ENCODE measurements around the gene SAMD8. TPM values are rescaled to one million over a fixed set of nuclear protein-coding genes. Genes with fewer than 3 reads are reported as not detected.

SAMD8 gene
- total and polyA plus RNA-seq, 2 of the 8 experiments (the other 6 are each of a cell fraction or from before 2014, with no cell fraction given): 11.7 to 20.9 TPM

GRCh38 chr10:75091146-75091545 lies 20.3 kb upstream of the SAMD8 start:
- Histone ChIP-seq H2AK5ac (ENCODE audit: low read depth, low read length) (no peak overlapping the region), H3K9me3 (ENCODE audit: insufficient read depth in 2 of 2, low read depth in 1 of 2, low read length in 1 of 2) (no peaks in the 10 kb centered on the region), H3K36me3 (ENCODE audit: control insufficient read depth in 2 of 4, insufficient read depth in 4 of 4, low read length in 3 of 4) (no peaks in the 10 kb centered on the region), H2AFZ (ENCODE audit: low read length) (no peak overlapping the region), H3K79me2 (ENCODE audit: control insufficient read depth in 1 of 2, insufficient read depth in 2 of 2, low read length in 2 of 2) (no peaks in the 10 kb centered on the region), H3K56ac (replicated peaks; ENCODE audit: insufficient read length, low read depth, low read length) (no peak overlapping the region), H3K14ac (ENCODE audit: insufficient read length) (no peak overlapping the region), H2BK5ac (ENCODE audit: low read depth, low read length) (no peak overlapping the region), H4K8ac (ENCODE audit: extremely low read depth, insufficient read depth, low read length) (no peak overlapping the region), H3K27ac (ENCODE audit: low read depth, low read length) (no peak overlapping the region), H3K4me2 (ENCODE audit: insufficient read depth in 1 of 2, low read depth in 2 of 2, low read length in 2 of 2) (no peak overlapping the region), H2BK20ac (ENCODE audit: low read length) (no peak overlapping the region), H3K27me3 (replicated peaks in 1 of 4; ENCODE audit: control insufficient read depth in 3 of 4, extremely low read depth in 1 of 4, insufficient read depth in 3 of 4, low read length in 3 of 4) (no peaks in the 10 kb centered on the region), H3K23me2 (ENCODE audit: low read depth, low read length) (no peaks in the 10 kb centered on the region), H2BK12ac (ENCODE audit: low read depth, low read length) (no peak overlapping the region), H4K5ac (ENCODE audit: insufficient read length, low read depth, low read length) (no peak overlapping the region), H4K91ac (replicated peaks; ENCODE audit: insufficient read length, low read length) (no peak overlapping the region), H3K79me1 (ENCODE audit: low read depth, low read length) (no peaks in the 10 kb centered on the region), H3K4ac (replicated peaks; ENCODE audit: insufficient read length, low read depth, low read length) (no peak overlapping the region), H2BK15ac (ENCODE audit: low read length) (no peak overlapping the region), H3K4me3 (ENCODE audit: extremely low read depth in 1 of 4, insufficient read depth in 2 of 4, low read depth in 3 of 4, low read length in 4 of 4) (no peak overlapping the region), H3K18ac (ENCODE audit: extremely low read depth, low read length) (no peak overlapping the region), H3K9ac (replicated peaks in 1 of 4; ENCODE audit: extremely low read depth in 1 of 4, low read depth in 3 of 4, low read length in 3 of 4) (no peak overlapping the region), H2BK120ac (replicated peaks; ENCODE audit: low read depth, low read length) (no peak overlapping the region), H3K23ac (ENCODE audit: insufficient read length) (no peak overlapping the region), H4K20me1 (replicated peaks in 1 of 2; ENCODE audit: control insufficient read depth in 1 of 2, insufficient read depth in 2 of 2, low read length in 2 of 2) (no peaks in the 10 kb centered on the region), H3K4me1 (replicated peaks in 1 of 4; ENCODE audit: control insufficient read depth in 3 of 4, insufficient read depth in 4 of 4, low read length in 3 of 4) (peaks cover 0 to 9% (median 2%) of the 10 kb centered on the region in 4 experiments; a peak in 4 of 7 replicates)
- no peak for FAIRE-seq
- TF ChIP-seq HDAC2 (IDR thresholded peaks at IDR 0.05; ENCODE audit: borderline replicate concordance in 1 of 2, low read depth in 2 of 2, low read length in 2 of 2) (no peak), CHD2 (IDR thresholded peaks at IDR 0.05; ENCODE audit: low read length) (no peak), KDM5A (IDR thresholded peaks at IDR 0.05; ENCODE audit: low read length) (no peak), SP1 (IDR thresholded peaks at IDR 0.05; ENCODE audit: low read depth, low read length) (no peak), RXRA (IDR thresholded peaks at IDR 0.05; ENCODE audit: insufficient read depth, low read depth, low read length) (no peak), MAFK (IDR thresholded peaks at IDR 0.05; ENCODE audit: low read depth, low read length) (no peak), GABPA (IDR thresholded peaks at IDR 0.05; ENCODE audit: borderline replicate concordance, insufficient read depth, low read length) (no peak), SUZ12 (IDR thresholded peaks at IDR 0.05; ENCODE audit: low read length) (no peak), EZH2 (IDR thresholded peaks at IDR 0.05; ENCODE audit: low read depth, low read length, severe bottlenecking) (no peak), POLR2AphosphoS5 (IDR thresholded peaks at IDR 0.05; ENCODE audit: low read depth, low read length) (no peak)
- POLR2A ChIA-PET (ENCODE audit: partially characterized antibody): no interaction called here
- CTCF ChIA-PET (ENCODE audit: partially characterized antibody): interaction anchor here (0.6 to 1.4 kb wide), 5 partner anchors 9 to 651 kb away, joined by 3 to 6 read pairs (median 3); no protein-coding TSS in a partner anchor
- WGBS, 2 experiments (ENCODE audit: extremely low coverage in 1 of 2, insufficient coverage in 1 of 2, insufficient read length in 1 of 2, insufficient replicate concordance in 2 of 2, low coverage in 1 of 2, low lambda C conversion rate in 2 of 2, missing lambda C conversion rate in 1 of 2): 88% methylated on average over 3 of the region's 3 CpGs; no CpG with 5 or more reads in 1 of the 2 experiments
- no peak for DNase-seq (ENCODE audit: low read depth in 1 of 2, low spot score in 2 of 2)

Measured in H1 (cell line).